Testis (tissue), 2 donors: ENCODE data around the gene LGALS13.

ENCODE experiments used
- CTCF ChIP-seq, 3 experiments: fragments of 450-650 bp in 2 of 3; fragments of 200-600 bp in 1 of 3; sonication (generic) in 1 of 3; IDR thresholded peaks; one replicate each; pipeline ENCODE4 v1.5.1; 2016 to 2019; ENCODE audit warnings: antibody characterized with exemption in 3 of 3, mild to moderate bottlenecking in 2 of 3, moderate library complexity in 1 of 3
- POLR2A ChIP-seq: fragments of 450-650 bp; IDR thresholded peaks from one replicate; pipeline ENCODE4 v1.6.1; 2017; ENCODE audit warnings: antibody characterized with exemption, mild to moderate bottlenecking, moderate library complexity

- TF ChIP-seq CTCF (IDR thresholded peaks at IDR 0.05) (no peak), POLR2A (no peak)
Observed at GRCh38 chr19:39592381-39592780, 9.9 kb upstream of the LGALS13 start.
